Mesodermal cell (in vitro differentiated cells): ENCODE results near the gene AUH.
"Not testable (repeated sequence)": the region's sequence is repeated elsewhere in the genome, so short reads cannot be mapped to it uniquely, and the experiment has no call there.

Experiments
- H3K27ac ChIP-seq: 2 replicates; pipeline ENCODE4 v1.7.0; 2013; ENCODE audit warnings: mild to moderate bottlenecking, low read depth, low read length, moderate library complexity; ENCODE audit not compliant: severe bottlenecking
- H3K36me3 ChIP-seq: 2 replicates; pipeline ENCODE4 v1.7.1; 2013; ENCODE audit warnings: mild to moderate bottlenecking, low read length, moderate library complexity; ENCODE audit not compliant: control insufficient read depth, insufficient read depth
- H3K4me1 ChIP-seq: one replicate; pipeline ENCODE4 v1.7.1; 2013; ENCODE audit warnings: mild to moderate bottlenecking, low read length; ENCODE audit not compliant: insufficient read depth, control insufficient read depth, poor library complexity, severe bottlenecking
- H3K4me3 ChIP-seq: 2 replicates; pipeline ENCODE4 v1.7.0; 2013; ENCODE audit warnings: low read length, control low read depth, mild to moderate bottlenecking; ENCODE audit not compliant: insufficient read depth, poor library complexity, severe bottlenecking; ENCODE audit errors: extremely low read depth
- H3K9me3 ChIP-seq: 2 replicates; pipeline ENCODE4 v1.7.1; 2013; ENCODE audit warnings: mild to moderate bottlenecking, low read length, moderate library complexity; ENCODE audit not compliant: control insufficient read depth
- WGBS, 2 experiments: methylation state at CpG; one replicate each; pipeline ENCODE4 v1.1.5; 2013; ENCODE audit warnings: missing lambda C conversion rate in 2 of 2; ENCODE audit not compliant: insufficient coverage in 2 of 2; 5-methylcytosine and 5-hydroxymethylcytosine counted together

Gene AUH

GRCh38 chr9:91210318-91210717, 151.4 kb downstream of the AUH start:
- Histone ChIP-seq H3K9me3 (no peaks in the 10 kb centered on the region), H3K4me1 (peaks cover 6% of the 10 kb centered on the region), H3K27ac (no peak overlapping the region), H3K4me3 (no peak overlapping the region), H3K36me3 (peaks cover 6% of the 10 kb centered on the region)
- 100% methylated on average over 2 to 3 of the region's 6 CpGs for WGBS, 2 experiments

GRCh38 chr9:91208837-91209236, 152.9 kb downstream of the AUH start:
- Histone ChIP-seq H3K4me1 (no peaks in the 10 kb centered on the region), H3K27ac (no peak overlapping the region), H3K4me3 (no peak overlapping the region), H3K9me3 (no peaks in the 10 kb centered on the region), H3K36me3 (peaks cover 6% of the 10 kb centered on the region)
- WGBS, 2 experiments = 96% methylated on average over 4 of the region's 5 CpGs

DNA sequence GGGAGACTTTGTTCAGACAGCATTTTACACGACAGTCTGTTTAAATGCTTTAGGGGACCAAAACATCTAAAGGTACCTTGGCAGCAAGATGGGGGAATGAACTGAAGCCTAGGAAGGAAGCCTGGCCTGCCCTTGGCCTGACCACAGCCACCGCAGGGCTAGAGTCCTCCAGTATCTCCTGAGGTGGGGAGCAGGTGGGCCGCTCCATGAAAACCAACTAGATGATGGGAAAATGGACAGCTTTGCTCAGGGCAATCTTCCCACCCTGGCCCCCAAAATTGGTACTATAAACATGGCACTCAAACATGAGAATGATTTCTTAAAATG, 153.3 kb downstream of the AUH start:
- Histone ChIP-seq H3K36me3 (peaks cover 6% of the 10 kb centered on the region), H3K9me3 (no peaks in the 10 kb centered on the region), H3K4me1 (no peaks in the 10 kb centered on the region), H3K4me3 (no peak overlapping the region), H3K27ac (no peak overlapping the region)
- 77 to 79% methylated on average over 2 to 3 of the region's 3 CpGs for WGBS, 2 experiments

- Histone ChIP-seq H3K27ac (no peak overlapping the region), H3K4me3 (no peak overlapping the region), H3K4me1 (no peaks in the 10 kb centered on the region), H3K36me3 (peaks cover 4% of the 10 kb centered on the region), H3K9me3 (peaks cover under 1% of the 10 kb centered on the region)
- 63 to 92% methylated on average over 2 to 5 of the region's 8 CpGs for WGBS, 2 experiments
These were observed 153.8 kb downstream of the AUH start for GRCh38 chr9:91207729-91208418.

DNA sequence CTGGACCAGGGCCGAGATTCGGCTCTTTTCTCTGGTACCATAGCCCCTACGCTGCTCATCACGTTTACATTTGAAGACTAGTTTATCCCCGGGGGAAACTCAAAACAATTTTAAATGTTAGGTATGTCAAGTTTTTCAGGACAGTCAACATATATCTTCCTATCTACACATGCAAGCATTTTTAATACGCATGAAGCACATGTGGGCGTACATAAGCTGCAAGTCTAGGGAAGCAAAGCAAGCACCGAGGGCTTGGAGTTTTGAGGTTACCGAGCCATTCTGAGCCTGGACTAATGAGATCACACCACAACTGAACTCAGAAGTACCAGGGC, 154.4 kb downstream of the AUH start:
- no peaks in the 10 kb centered on the region for H3K36me3 ChIP-seq
- no peak overlapping the region for H3K4me3 ChIP-seq
- H3K4me1 ChIP-seq = no peaks in the 10 kb centered on the region
- WGBS, 2 experiments = 100% methylated on average over 4 to 8 of the region's 9 CpGs
- no peak overlapping the region for H3K27ac ChIP-seq
- peaks cover 4% of the 10 kb centered on the region for H3K9me3 ChIP-seq

- no peak overlapping the region for H3K4me3 ChIP-seq
- no peaks in the 10 kb centered on the region for H3K36me3 ChIP-seq
- H3K4me1 ChIP-seq = no peaks in the 10 kb centered on the region
- peaks cover 4% of the 10 kb centered on the region for H3K9me3 ChIP-seq
- WGBS, 2 experiments = no CpG with 5 or more reads among the region's 1 CpG
- H3K27ac ChIP-seq = no peak overlapping the region
These were observed 154.9 kb downstream of the AUH start for GRCh38 chr9:91206806-91207205.

DNA sequence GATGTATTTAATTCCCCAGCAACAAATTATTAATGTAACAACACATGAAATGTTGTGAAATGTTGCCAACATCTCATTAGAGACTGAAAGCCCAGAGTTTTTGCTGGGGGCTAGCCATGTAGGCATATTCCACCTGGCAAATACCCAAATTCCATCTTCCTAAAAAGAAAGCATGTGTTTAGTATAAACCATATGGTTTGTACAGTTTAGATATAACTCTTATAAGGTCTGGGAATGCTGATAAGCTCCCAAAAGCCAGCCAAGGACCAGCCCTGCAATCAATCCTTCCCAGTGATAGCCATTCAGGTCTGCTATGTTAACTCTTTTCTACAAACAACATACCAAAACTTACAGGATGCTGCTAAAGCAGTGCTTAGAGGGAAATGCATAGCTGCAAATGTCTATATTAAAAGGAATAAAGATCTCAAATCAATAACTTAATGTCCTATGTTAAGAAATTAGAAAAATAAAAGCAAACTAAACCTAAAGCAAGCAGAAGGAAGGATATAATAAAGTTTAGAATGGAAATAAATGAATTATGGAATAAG, 158.9 kb downstream of the AUH start:
- Histone ChIP-seq H3K9me3 (peaks cover 9% of the 10 kb centered on the region), H3K4me3 (no peak overlapping the region), H3K27ac (no peak overlapping the region), H3K36me3 (no peaks in the 10 kb centered on the region), H3K4me1 (peaks cover 8% of the 10 kb centered on the region)

DNA sequence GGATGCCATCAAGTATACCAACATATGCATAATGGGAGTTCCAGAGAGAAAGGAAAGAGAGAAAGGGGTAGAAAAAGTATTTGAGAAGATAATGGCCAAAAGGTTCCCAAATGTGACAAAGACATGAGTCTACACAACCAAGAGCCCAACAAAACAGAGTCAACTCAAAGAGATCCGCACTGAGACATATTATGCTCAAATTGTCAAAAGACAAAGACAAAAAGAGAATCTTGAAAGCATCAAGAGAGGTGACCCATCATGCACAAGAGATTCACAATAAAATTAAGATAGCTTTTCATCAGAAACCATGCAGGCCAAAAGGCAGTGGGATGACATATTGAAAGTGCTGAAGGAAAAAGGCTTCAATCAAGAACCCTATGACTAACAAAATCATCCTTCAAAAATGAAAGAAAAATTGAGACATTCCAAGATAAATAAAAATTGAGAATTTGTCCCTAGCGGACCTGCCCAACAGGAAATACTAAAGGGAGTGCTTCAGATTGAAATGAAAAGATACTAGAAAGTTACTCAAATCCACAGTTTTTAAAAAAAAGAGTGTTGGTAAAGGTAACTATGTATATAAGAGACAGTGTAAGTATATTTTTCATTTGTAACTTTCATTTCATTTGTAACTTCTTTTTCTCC, 160.9 kb downstream of the AUH start:
- WGBS, 2 experiments = 86% methylated on average over 2 of the region's 2 CpGs; no CpG with 5 or more reads in 1 of the 2 experiments
- Histone ChIP-seq H3K9me3 (peaks cover 9% of the 10 kb centered on the region), H3K4me1 (peaks cover 28% of the 10 kb centered on the region), H3K36me3 (no peaks in the 10 kb centered on the region), H3K4me3 (no peak overlapping the region), H3K27ac (no peak overlapping the region)

GRCh38 chr9:91199739-91200497, 161.8 kb downstream of the AUH start:
- Histone ChIP-seq H3K4me1 (peaks cover 31% of the 10 kb centered on the region), H3K9me3 (peaks cover 9% of the 10 kb centered on the region), H3K4me3 (no peak overlapping the region), H3K27ac (no peak overlapping the region), H3K36me3 (no peaks in the 10 kb centered on the region)
- WGBS, 2 experiments = 83% methylated on average over 1 of the region's 1 CpG; no CpG with 5 or more reads in 1 of the 2 experiments

GRCh38 chr9:91198881-91199280, 162.8 kb downstream of the AUH start:
- H3K4me3 ChIP-seq, H3K27ac ChIP-seq, H3K9me3 ChIP-seq, H3K36me3 ChIP-seq: not testable (repeated sequence)
- H3K4me1 ChIP-seq = peaks cover 37% of the 10 kb centered on the region
- WGBS, 2 experiments = 93 to 100% methylated on average over 1 to 2 of the region's 5 CpGs

GRCh38 chr9:91198405-91198804, 163.3 kb downstream of the AUH start:
- H3K27ac ChIP-seq = peak overlapping the region; percentile 69

More at GRCh38 chr9:91198405-91198804, 163.3 kb downstream of the AUH start:
- Histone ChIP-seq H3K36me3 (no peaks in the 10 kb centered on the region), H3K4me1 (peaks cover 37% of the 10 kb centered on the region), H3K4me3 (no peak overlapping the region), H3K9me3 (peaks cover 9% of the 10 kb centered on the region)
